ENCODE measurements around the gene OPA1.
A peak's percentile ranks its signal among the peaks of the same experiment; 100 is the strongest.

The OPA1 gene

DNA sequence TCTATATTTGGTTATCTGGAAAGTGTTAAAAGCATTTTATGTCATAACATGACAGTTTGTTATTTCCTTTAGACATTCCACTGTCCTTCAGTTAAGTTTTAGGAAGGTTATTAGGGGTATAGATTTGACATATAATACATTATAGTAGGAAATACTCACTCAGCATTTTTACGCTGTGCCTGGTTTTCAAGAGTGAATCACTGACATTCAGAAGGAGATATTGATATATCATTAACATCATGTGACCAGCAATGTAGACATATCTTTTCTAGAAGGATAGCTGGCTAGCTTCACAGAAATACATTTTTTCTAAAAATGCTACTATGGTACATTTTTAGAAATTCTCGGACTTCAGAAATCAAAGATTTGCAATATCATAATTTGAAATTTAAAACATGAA, 57.6 kb downstream of the OPA1 start:
- no peak for DNase-seq

GRCh38 chr3:193655831-193656433, 62.9 kb downstream of the OPA1 start:
- DNase-seq, result peak; percentile 57

DNA sequence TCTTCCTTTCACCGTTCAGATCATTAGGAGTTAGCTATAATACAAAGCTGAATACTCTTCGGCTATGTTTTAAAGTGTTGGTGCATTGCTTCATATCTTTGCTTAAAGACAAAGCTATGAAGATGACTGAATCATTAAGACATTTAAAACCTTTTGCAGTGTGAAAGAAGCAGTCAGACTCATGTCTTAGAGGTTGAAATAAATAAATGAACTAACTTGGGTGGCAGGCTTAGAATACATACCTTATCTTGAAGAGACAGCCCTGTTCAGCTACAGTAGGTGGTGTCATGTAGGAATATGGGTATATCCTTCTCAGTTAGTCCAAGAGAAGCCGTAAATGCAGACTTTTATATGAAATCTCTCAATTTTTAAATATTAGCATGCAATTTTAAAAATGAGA, 63.4 kb downstream of the OPA1 start:
- peak; percentile 88 for DNase-seq

DNA sequence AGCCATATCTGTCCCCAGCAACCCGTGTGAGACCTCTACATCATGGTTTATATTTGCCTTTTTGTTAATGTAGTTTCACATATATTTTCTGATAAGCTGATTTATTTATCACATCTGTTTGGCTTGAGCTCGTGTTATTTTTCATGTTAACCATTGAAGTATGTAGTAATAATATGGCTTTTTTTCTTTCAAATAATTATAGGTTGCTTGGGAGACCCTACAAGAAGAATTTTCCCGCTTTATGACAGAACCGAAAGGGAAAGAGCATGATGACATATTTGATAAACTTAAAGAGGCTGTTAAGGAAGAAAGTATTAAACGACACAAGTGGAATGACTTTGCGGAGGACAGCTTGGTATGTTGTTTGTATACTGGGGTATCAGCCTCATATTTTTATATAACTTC, 63.9 kb downstream of the OPA1 start:
- DNase-seq, result no peak

DNA sequence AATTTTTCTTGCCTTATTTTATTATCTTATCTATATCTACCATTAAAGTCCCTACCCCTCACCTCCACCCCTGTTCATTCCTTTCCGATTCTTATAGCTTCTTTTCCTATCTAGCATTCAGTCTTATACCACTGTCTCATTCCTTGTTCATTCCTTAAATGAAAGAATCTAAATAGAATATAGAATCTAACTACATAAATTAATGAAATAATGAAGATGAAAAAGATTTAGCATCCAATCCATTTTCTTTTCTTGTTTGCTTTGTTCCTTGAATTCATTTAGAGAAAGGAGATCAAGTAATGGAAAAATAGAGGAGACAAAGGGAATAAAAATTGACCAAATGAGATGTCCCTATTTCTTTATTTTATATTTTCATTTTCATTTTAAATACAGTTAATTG, 67.2 kb downstream of the OPA1 start:
- DNase-seq, result peak; percentile 12

DNA sequence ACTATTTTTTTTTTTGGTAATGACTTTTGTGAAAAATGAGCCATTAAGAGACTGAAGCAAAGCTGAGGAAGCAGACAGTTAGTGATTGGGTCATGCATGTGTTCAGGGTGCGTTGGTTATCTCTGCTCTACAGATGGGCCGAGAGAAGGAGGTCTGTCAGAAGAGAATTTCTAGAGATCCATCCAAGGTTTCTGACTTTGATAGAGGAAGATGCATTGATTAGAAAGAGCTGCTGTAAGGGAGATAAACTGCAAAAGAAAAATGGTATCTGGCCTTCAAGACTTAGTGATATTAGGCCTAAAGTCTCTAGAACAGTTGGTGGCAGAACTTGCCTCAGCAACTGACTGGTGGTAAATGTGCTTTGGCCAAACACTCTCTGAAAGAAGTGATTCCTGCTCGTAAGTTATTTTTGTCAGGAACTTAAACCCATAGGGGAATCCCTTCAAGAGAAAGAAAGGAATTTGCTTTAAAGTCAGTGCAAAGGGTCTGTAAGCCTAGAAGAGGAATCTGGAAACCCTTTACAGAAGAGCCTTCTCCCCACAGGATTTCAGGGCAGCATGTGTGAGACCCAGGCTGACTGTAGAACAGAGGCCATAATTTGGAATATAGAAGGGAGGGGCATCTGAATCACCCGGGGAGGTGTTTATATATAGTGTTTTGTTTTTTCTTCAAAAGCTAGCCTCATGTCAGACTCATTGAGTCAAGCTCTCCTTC, 67.8 kb downstream of the OPA1 start:
- DNase-seq, result peak; percentile 98

DNA sequence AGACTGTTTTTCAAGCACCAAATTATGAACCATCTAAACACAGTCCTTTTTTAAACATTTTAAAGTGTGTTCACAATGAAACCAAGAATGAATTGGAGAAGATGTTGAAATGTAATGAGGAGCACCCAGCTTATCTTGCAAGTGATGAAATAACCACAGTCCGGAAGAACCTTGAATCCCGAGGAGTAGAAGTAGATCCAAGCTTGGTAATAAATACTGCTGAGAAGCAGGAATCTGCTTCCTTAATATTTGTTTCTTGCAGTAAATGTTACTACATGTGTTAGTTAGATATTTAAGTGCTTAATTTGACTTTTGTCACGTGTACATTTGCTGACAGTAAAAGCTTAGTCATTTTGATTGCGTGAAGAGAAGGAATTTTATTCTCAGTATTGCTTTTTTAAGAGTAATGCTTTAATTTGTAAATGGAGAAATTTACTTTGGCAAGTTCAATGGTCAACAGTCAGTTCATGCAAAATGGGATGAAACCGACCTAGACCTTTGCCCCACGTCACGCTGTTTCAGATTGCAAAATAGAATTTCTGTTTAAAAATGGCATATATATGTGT, 69.8 kb downstream of the OPA1 start:
- DNase-seq, result no peak

DNA sequence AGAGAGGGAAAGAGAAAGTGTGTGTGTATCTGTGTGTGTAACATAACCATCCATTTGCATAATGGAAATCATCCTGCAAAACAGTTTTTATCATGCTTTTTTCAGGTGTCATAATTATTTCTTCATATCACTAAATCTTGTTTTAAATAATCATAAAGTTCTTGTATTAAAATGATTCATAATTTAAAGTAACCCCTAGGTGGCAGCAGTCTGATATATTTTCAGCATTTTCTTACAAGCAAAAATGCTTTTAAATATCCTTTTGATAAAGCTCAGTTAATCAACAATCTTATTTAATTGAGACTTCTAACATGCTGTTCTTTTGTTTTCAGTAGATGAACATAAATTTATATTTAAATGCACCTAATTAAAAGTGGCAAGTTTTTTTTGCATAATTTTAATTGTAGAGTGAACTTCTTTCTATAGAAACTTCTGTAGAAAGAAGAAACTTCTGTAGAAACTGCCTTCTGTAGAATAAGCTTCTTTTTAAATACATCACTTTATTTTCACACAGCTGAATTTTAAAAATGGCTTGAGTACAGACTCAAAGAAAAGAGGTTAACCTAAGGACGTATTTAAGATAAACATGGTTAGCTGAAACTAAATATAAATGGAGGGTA, 72.5 kb downstream of the OPA1 start:
- peak; percentile 82 for DNase-seq

DNA sequence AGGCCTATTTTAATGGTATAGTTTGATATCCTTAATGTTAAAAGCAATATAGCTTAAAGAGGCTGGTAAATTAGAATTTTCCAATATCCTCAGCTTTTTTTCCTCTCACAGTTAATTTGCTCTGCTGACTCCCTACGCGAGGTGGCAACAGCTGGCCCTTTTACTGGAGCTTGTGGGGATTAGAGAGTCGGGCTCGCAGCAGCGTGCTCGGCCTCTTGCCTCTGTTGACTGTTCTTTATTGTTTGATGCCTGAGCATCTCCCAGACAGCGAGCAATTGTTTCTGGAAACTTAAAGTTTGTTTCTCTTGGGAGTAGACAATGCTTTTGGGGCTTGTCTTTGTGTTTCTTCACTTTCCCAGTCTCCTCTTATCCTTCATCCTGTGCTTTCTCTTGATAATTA, 80.8 kb downstream of the OPA1 start:
- no peak for DNase-seq

DNA sequence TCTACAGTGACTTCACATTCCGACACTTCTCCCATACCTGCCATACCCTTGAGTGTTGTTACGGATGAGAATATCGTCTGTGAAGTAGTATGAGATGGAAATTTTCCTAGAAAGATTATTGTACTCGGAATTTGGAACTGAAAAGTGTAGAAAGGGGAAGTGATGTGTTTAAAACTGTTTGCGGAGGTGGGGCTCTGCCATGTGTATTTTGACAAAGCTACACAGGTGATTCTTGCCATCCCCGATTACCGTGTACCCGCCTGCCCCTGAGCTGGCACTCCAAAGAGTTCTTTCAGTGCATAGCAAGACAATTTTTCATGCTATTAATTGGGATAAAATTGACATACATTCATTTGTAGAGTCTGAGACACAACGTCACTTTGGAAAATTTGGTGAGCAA, 81.7 kb downstream of the OPA1 start:
- DNase-seq, result no peak

DNA sequence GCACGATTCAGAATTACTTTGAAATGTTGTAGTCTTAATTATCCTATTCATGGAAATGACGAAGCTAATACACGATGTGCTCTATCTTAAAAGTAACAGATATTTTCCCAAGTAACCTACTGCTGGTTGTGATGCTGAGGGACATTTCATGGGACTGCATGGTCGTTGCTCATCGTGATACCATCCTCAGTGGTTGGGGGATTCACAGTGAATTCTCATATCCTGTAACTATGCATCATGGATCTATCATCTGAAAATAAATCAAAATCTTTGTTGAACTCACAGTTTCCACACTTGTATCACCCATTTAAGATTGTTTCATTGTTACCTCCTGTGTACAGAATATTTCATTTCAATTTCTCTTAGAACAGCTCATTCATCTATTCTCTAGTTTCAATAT, 84.7 kb downstream of the OPA1 start:
- no peak for DNase-seq

DNA sequence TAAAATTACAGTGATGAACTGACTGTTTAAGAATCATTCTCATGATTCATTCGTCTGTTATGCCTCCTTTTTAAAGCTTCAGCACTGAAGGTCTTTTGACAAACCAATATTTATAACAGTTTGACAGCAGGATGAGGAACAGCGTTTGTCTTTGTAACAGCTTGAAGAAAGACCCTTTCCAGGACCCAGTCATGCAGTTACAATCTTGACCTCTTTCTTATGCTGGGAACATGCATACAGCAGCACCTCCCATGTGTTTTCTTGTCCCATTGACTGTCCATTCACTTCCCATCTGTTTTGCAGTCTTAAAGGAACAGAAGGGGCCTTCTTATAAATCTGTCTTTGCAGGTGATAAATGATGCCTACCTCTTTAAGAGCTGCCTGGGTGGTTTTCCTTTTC, 87.2 kb downstream of the OPA1 start:
- no peak for DNase-seq

- no peak for DNase-seq
Measured at GRCh38 chr3:193681631-193682030, 88.6 kb downstream of the OPA1 start.

DNA sequence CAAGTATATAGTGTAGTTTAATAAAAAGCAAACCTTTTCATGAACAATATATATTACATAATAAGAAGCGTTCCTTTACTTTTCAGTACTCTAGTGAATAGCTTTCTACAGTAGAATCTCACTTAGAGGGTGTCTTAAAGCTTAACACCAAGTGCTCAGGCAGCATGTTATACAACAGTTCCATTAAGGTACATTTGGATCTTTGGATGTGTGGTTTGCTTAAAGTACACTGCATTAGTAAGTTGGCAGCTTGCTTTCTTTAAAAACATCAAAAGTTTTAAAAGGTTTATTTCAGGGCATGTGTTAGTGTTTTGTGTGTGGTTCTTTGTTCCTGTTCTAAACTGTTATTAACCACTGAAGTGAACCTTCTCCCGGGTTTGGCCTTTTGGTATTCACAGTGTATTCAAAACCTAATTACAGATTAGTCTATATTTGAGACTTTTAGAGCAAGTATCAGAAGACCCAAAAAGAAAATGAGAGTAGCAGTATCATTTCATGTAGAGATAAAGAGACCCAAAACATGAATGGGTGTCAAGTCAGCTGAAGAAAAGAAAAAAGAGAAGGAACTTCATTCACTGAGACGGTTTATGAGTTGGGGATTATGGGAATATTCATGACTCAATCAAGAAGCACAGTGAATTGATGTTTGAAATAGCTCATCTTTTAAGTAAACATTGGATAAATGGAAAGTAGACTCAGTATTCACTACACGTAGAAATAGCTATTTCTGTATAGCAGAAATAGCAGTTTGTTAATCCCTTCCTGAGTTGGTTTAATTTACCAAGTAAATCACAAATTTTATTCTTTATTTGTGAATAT, 93.9 kb downstream of the OPA1 start:
- DNase-seq, result peak; percentile 20

GRCh38 chr3:193688834-193689714, 96.1 kb downstream of the OPA1 start:
- DNase-seq, result peak; percentile 7

- DNase-seq, result peak; percentile 15
Measured at GRCh38 chr3:193693774-193694173, 100.8 kb downstream of the OPA1 start.

DNA sequence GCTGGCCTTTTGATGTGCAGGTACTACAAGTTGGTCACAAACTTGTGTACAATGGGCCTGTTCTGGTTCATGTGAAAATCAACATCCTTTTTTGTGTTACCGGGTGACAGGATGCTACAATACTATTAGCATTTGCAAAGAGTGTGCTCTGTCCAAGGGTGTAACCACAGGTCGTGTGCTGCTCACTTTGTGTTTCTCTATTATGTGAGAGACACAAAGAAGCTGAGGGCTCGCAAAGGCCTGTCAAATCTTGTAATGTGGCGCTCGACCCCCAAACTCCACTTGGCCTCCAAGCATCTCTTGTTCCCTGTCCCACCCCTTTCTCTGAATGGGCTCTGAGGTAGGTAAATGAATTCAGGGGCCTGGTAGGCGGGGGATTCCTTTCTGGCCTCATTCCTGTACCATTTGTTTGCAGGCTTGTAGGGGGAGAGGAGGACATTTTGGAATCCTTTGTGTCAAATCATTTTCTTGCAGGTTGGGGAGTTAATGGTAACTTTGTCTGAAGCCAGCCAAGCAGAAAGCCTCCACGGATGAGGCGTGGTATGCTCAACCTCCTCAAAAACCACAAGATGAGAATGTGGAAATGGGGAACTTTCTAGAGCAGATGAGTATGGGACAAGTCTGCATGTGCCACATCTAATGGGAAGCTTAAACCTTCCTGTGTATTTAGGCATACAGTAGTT, 109.1 kb downstream of the OPA1 start:
- DNase-seq, result peak; percentile 17

DNA sequence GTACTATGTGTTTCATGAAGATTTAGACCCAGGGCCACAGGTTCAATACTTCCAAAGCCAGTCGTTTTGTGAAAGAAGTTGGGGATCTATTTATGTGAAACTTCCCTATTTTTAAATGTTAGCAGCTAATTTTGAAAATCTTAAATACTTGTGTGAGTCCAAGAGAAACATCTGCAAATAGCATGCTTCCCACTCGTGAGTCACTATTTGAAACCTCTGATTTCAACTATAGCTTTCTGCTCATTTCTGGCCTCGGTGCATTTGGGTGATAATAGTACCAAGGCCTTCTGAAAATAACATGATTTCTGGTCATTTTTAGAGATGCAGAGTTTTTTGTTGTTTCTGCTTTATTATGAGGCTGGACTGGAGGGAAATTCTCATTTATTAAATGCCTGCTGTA, 110.0 kb downstream of the OPA1 start:
- DNase-seq, result no peak

GRCh38 chr3:193704431-193704830, 111.4 kb downstream of the OPA1 start:
- peak; percentile 59 for DNase-seq

DNA sequence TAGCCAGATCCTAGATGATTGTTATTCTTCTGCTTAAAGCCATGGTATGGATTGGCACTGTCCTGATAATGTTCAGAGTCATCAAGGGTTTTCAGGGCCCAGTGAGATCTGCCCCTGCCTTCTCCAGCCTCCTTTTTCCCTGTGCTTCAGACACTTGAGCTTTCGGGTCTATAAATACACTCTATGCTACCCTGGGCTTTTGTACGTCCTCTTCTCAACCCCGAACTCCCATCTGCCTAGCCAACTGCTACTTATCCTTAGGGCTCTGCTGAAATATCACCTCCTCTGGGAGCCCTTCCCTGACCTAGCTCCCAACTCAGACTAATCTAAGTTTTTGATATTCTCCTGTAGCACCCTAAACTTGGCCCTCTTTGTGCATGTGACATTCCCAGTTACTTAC, 115.3 kb downstream of the OPA1 start:
- no peak for DNase-seq

Data from hematopoietic multipotent progenitor cell treated with erythropoietin and hydrocortisone succinate and interleukin-3 and kit ligand, for 6 days (in vitro differentiated cells).